C4-2B (cell line): ENCODE results near the gene CHN1.

ENCODE experiments used
- H3K27ac ChIP-seq: fragments of 450-650 bp; 2 replicates; pipeline ENCODE4 v1.5.1; 2017
- ZFX ChIP-seq: fragments of 450-650 bp; IDR thresholded peaks from 2 replicates; pipeline ENCODE4 v1.6.1; 2017
- TF ChIP-seq, protein P1 (sequence below): fragments of 450-650 bp; conservative IDR thresholded peaks from 2 replicates; pipeline ENCODE4 v1.5.1; 2017; ENCODE audit warnings: mild to moderate bottlenecking

Gene CHN1

DNA sequence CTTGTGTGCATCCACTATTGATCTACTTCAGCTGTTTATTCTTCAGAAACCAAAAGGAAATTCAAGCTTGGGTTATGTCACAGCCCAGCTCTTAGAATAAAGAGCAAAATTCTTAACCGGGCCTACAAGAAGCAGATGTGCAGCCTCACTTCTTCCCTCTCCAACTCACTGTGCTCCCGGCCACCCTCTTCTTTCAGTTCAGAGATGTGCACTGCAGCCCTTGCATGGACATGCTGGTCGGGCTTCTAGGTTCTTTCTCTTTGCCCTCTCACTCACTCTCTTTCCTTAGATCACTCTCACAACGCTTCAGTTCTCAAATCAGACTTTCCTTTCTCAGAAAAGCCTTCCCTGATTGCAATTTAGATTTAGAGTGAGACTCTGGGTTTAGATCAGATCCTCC lies 104.1 kb downstream of the CHN1 start:
- H3K27ac ChIP-seq, result no peak overlapping the region
- TF ChIP-seq, protein P1, sequence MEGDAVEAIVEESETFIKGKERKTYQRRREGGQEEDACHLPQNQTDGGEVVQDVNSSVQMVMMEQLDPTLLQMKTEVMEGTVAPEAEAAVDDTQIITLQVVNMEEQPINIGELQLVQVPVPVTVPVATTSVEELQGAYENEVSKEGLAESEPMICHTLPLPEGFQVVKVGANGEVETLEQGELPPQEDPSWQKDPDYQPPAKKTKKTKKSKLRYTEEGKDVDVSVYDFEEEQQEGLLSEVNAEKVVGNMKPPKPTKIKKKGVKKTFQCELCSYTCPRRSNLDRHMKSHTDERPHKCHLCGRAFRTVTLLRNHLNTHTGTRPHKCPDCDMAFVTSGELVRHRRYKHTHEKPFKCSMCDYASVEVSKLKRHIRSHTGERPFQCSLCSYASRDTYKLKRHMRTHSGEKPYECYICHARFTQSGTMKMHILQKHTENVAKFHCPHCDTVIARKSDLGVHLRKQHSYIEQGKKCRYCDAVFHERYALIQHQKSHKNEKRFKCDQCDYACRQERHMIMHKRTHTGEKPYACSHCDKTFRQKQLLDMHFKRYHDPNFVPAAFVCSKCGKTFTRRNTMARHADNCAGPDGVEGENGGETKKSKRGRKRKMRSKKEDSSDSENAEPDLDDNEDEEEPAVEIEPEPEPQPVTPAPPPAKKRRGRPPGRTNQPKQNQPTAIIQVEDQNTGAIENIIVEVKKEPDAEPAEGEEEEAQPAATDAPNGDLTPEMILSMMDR, result no peak
- no peak for TF ChIP-seq ZFX

DNA sequence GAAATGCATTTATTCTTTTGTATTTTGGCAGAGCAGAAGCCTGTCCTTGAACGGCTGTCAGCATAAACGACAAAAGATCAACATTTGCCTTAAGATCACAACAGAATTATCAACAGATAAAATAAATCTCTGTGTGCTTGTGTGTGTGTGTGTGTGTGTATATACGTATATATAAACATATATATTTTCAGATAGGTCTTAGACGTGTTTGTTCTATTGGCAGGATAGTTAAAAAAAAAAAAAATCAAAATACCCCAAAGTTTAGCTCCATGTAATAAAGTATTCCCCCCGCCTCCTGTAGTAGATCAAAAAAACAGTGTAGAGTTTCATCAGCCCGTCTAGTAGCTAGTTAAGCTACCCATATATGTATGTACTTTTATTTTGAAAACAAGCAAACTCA lies 107.9 kb downstream of the CHN1 start:
- no peak for TF ChIP-seq ZFX
- TF ChIP-seq, protein P1, result no peak
- no peak overlapping the region for H3K27ac ChIP-seq

DNA sequence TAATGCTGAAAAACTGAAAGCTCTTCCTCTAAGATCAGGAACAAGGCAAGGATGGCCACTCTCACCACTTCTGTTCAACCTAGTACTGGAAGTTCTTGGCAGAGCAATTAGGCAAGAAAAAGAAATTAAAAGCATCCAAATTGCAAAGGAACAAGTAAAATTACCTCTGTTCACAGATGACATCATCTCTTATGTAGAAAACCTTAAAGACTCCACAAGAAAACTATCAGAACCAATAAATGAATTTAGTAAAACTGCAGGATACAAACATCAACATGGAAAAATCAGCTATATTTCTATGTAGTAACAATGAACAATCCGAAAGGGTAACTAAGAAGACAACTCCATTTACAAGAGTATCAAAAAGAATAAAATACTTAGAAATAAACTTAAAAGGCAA lies 112.2 kb downstream of the CHN1 start:
- TF ChIP-seq, protein P1, result no peak
- TF ChIP-seq ZFX, result no peak

DNA sequence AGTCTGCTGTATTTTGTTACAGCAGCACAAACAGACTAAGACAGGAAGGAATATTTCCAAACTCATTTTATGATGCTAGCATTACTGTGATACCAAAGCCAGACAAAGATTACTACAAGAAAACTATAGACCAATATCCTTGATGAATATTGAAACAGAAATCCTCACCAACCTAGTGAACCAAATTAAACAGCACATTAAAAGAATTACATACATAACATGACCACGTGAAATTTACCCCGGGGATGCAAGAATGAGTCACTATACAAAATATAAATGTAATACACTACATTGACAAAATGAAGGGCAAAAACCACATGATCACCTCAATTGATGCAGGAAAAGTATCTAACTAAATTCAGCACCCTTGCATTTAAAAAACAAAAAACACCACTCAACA lies 112.6 kb downstream of the CHN1 start:
- TF ChIP-seq, protein P1, result no peak
- TF ChIP-seq ZFX, result no peak
- no peak overlapping the region for H3K27ac ChIP-seq

More for the DNA sequence above, 112.2 kb downstream of the CHN1 start:
- H3K27ac ChIP-seq, result no peak overlapping the region

DNA sequence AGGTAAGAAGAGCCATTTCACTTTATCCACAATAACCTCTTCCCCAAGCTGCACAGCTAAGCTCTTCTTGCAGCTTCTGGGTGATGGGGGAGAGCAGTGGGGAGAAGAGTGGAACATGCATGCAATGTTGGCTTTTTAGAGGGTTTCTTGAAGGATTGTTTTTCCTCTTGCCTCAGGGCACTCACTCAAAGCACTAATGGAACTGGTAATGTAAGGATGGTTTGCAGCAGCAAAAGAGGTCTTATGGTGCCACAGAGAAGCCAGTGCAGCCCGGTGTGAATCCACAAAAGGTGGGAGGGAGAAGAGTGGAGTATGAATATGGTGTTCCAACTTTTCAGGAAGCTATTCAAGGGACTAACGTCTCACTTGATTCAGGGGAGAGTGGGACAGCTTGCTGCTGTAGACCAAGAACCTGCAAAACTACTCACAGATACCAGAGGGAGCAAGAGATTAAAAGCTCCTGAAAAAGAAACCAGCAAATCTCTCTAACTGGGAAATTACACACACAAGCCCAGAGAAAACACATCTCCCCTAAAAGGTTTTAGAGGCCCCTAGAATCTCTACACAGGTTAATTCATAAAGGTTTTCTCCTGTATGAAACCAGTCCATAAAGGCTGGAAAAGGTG lies 116.4 kb downstream of the CHN1 start:
- no peak for TF ChIP-seq ZFX
- TF ChIP-seq, protein P1, result no peak

DNA sequence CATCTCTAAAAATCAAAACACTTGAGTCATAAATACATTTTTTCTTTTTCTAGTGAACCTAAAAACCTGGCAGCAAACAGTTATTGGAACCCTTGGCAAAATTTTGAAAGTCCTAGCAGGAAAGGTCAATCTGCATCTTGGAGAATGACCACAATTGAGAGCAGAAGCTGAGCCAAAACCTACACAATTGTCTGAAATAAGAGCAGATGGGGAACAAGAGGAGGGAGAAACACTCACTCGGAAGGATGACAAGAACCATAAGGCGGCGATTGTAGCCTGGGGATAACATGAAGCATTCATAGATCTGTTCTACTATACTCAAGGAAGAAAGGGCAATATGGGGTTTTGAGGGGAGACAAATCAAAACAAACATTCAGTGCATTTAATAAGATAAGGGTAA lies 117.0 kb downstream of the CHN1 start:
- no peak for TF ChIP-seq ZFX
- TF ChIP-seq, protein P1, result no peak
- H3K27ac ChIP-seq, result no peak overlapping the region

More for the DNA sequence above, 116.4 kb downstream of the CHN1 start:
- H3K27ac ChIP-seq, result no peak overlapping the region

DNA sequence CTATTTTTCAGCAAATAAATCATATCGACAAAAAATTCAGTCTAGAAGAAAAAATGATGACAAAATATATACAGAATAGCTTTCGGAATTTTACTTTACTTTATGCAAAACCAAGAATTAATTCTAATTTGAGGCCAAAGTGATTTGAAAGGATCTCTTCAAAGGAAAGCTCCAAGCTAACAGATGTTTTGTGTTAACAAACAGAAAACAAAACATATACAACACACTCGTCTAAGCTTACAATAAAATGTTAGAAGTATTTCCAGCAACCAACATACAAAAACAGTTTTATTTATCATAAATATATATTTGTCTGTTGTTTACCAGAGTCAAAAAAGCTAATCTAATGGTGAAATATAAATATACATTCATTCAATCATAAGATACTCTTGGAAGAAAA lies 122.8 kb downstream of the CHN1 start:
- no peak overlapping the region for H3K27ac ChIP-seq
- TF ChIP-seq, protein P1, result no peak
- no peak for TF ChIP-seq ZFX
